Panc1 (cell line): ENCODE measurements around the gene RIN1. TPM values are rescaled to one million over a fixed set of nuclear protein-coding genes. Genes with fewer than 3 reads are reported as not detected.

ENCODE experiments used
- ATAC-seq: fragments of 200-7000 bp; cut with Tn5 transposase; 2 replicates; pipeline ENCODE4 v1.9.1; 2020; ENCODE audit warnings: mild to moderate bottlenecking, moderate library complexity
- BruUV-seq: library from RNA; stranded (reverse); fragments of 400-500 nt; replicated peaks from 2 replicates; lab custom pipeline; 2021; lab: Mats Ljungman, UMichigan
- CTCF ChIA-PET: fragments of 300-600 bp; sonication (Branson Sonifier 250); formaldehyde crosslinking; loops from one replicate; lab custom pipeline; 2022; ENCODE audit warnings: antibody characterized with exemption; lab: Charles Lee
- POLR2A ChIA-PET: fragments of 300-600 bp; sonication (Branson Sonifier 250); formaldehyde crosslinking; loops from one replicate; lab custom pipeline; 2022; ENCODE audit warnings: antibody characterized with exemption; lab: Charles Lee
- DNase-seq: peaks from one replicate; pipeline ENCODE4 v3.0.0-alpha.2; 2010; ENCODE audit warnings: low read depth, low spot score
- H3K27ac ChIP-seq: 2 replicates; pipeline ENCODE4 v1.5.1; 2011; ENCODE audit warnings: mild to moderate bottlenecking, low read length, inconsistent platforms
- H3K27me3 ChIP-seq: fragments of 200-500 bp; sonication (Bioruptor generic); 2 replicates; pipeline ENCODE4 v1.6.0; 2014; ENCODE audit warnings: low read length, inconsistent platforms; ENCODE audit not compliant: control insufficient read depth, insufficient read depth
- H3K36me3 ChIP-seq: fragments of 200-500 bp; sonication (Bioruptor generic); 2 replicates; pipeline ENCODE4 v1.5.1; 2014; ENCODE audit warnings: inconsistent platforms, mild to moderate bottlenecking, low read length, moderate library complexity; ENCODE audit not compliant: control insufficient read depth, insufficient read depth
- H3K4me1 ChIP-seq: 2 replicates; pipeline ENCODE4 v1.5.1; 2011; ENCODE audit warnings: inconsistent platforms, mild to moderate bottlenecking, low read length, moderate library complexity; ENCODE audit not compliant: control insufficient read depth, insufficient read depth
- H3K4me3 ChIP-seq, 2 experiments: 2 replicates each; pipeline ENCODE4 v1.5.1; 2011 to 2012; ENCODE audit warnings: low read depth in 2 of 2, low read length in 2 of 2, mild to moderate bottlenecking in 2 of 2, inconsistent platforms in 1 of 2, moderate library complexity in 1 of 2
- H3K9me3 ChIP-seq: fragments of 200-500 bp; sonication (Bioruptor generic); 2 replicates; pipeline ENCODE4 v1.5.1; 2014; ENCODE audit warnings: low read depth, mild to moderate bottlenecking, inconsistent platforms, low read length, moderate library complexity; ENCODE audit not compliant: control insufficient read depth, insufficient read depth
- POLR2AphosphoS5 ChIP-seq: IDR thresholded peaks from 2 replicates; pipeline ENCODE4 v1.6.1; 2012; ENCODE audit warnings: mild to moderate bottlenecking, low read depth, low read length, moderate library complexity
- SIN3A ChIP-seq: IDR thresholded peaks from 2 replicates; pipeline ENCODE4 v1.6.1; 2012; ENCODE audit warnings: low read depth, mild to moderate bottlenecking, low read length, moderate library complexity, borderline replicate concordance; ENCODE audit not compliant: insufficient read depth
- TCF7L2 ChIP-seq: IDR thresholded peaks from 2 replicates; pipeline ENCODE4 v1.6.1; 2011; ENCODE audit warnings: mild to moderate bottlenecking, low read depth, low read length, inconsistent platforms
- in situ Hi-C: cut with HindIII; loops from 2 replicates; pipeline ENCODE4 v1.10.0; 2016; ENCODE audit warnings: low sequenced_read_pairs, low pct_unique_long_range_greater_than_20kb
- intact Hi-C: fragments of 100-400 bp; cut with micrococcal nuclease; formaldehyde crosslinking; loops from one replicate; pipeline ENCODE4 v1.10.0; 2022; ENCODE audit not compliant: unreplicated experiment
- total RNA-seq: library from RNA; stranded (reverse); gene quantifications from one replicate; pipeline ENCODE4 v1.2.1, GENCODE V29; 2021; ENCODE audit not compliant: unreplicated experiment
- TF ChIP-seq, protein P1 (sequence below), 2 experiments: IDR thresholded peaks; 2 replicates each; pipeline ENCODE4 v1.6.1; 2011 to 2012; ENCODE audit warnings: low read depth in 2 of 2, control low read depth in 1 of 2, low read length in 1 of 2, mild to moderate bottlenecking in 1 of 2, moderate library complexity in 1 of 2; ENCODE audit not compliant: insufficient read depth in 1 of 2
- TF ChIP-seq, protein P2 (sequence below): fragments of 450-650 bp; IDR thresholded peaks from 2 replicates; pipeline ENCODE4 v1.5.1; 2017; ENCODE audit warnings: mild to moderate bottlenecking

Gene RIN1
- total RNA-seq, 1 experiment from 2014 or later = 21.7 TPM

DNA sequence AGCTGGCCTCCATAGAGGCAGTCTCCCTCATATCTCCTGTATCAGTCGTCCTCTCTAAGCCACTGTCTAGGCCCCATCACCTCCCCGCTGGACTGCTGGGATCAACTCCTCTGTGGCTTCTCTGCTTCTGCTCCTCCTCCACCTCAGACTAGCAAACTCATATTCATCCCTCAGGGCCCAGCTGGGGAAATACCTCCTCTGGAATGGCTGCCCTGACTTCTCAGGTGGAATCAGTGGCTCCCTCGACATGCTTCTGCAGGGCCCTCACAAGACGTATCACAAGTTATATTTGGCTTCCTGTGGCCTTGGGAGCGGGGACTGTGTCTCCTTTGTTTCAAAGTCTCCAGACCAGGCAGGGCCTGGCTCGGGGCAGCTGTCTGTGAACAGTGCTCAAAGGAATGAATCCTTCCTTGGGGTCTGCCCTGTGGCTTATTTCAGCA is 25.3 kb upstream of the RIN1 start:
- H3K4me1 ChIP-seq = peaks cover 8% of the 10 kb centered on the region
- no peak overlapping the region for H3K4me3 ChIP-seq
- H3K9me3 ChIP-seq = no peaks in the 10 kb centered on the region
- TF ChIP-seq, protein P1, sequence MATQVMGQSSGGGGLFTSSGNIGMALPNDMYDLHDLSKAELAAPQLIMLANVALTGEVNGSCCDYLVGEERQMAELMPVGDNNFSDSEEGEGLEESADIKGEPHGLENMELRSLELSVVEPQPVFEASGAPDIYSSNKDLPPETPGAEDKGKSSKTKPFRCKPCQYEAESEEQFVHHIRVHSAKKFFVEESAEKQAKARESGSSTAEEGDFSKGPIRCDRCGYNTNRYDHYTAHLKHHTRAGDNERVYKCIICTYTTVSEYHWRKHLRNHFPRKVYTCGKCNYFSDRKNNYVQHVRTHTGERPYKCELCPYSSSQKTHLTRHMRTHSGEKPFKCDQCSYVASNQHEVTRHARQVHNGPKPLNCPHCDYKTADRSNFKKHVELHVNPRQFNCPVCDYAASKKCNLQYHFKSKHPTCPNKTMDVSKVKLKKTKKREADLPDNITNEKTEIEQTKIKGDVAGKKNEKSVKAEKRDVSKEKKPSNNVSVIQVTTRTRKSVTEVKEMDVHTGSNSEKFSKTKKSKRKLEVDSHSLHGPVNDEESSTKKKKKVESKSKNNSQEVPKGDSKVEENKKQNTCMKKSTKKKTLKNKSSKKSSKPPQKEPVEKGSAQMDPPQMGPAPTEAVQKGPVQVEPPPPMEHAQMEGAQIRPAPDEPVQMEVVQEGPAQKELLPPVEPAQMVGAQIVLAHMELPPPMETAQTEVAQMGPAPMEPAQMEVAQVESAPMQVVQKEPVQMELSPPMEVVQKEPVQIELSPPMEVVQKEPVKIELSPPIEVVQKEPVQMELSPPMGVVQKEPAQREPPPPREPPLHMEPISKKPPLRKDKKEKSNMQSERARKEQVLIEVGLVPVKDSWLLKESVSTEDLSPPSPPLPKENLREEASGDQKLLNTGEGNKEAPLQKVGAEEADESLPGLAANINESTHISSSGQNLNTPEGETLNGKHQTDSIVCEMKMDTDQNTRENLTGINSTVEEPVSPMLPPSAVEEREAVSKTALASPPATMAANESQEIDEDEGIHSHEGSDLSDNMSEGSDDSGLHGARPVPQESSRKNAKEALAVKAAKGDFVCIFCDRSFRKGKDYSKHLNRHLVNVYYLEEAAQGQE (IDR thresholded peaks at IDR 0.05; ENCODE audit: insufficient read depth in 1 of 2, low read depth in 2 of 2, low read length in 1 of 2) = no peak
- TF ChIP-seq, protein P2, sequence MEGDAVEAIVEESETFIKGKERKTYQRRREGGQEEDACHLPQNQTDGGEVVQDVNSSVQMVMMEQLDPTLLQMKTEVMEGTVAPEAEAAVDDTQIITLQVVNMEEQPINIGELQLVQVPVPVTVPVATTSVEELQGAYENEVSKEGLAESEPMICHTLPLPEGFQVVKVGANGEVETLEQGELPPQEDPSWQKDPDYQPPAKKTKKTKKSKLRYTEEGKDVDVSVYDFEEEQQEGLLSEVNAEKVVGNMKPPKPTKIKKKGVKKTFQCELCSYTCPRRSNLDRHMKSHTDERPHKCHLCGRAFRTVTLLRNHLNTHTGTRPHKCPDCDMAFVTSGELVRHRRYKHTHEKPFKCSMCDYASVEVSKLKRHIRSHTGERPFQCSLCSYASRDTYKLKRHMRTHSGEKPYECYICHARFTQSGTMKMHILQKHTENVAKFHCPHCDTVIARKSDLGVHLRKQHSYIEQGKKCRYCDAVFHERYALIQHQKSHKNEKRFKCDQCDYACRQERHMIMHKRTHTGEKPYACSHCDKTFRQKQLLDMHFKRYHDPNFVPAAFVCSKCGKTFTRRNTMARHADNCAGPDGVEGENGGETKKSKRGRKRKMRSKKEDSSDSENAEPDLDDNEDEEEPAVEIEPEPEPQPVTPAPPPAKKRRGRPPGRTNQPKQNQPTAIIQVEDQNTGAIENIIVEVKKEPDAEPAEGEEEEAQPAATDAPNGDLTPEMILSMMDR = no peak
- TF ChIP-seq TCF7L2 (no peak), SIN3A (no peak), POLR2AphosphoS5 (peak; percentile 39; the same call in 1 of the 2 replicates)
- BruUV-seq = no TSS peak
- POLR2A ChIA-PET = no interaction called here
- H3K27ac ChIP-seq = peak overlapping the region; percentile 24; the same call in 1 of the 2 replicates
- CTCF ChIA-PET = interaction anchor here (0.9 kb wide), 1 partner anchor 24 kb away, joined by 4 read pairs; no protein-coding TSS in a partner anchor
- H3K27me3 ChIP-seq = no peaks in the 10 kb centered on the region
- no peaks in the 10 kb centered on the region for H3K36me3 ChIP-seq
- in situ Hi-C loops = no loop called here
- intact Hi-C loops = no loop called here
- ATAC-seq (peak; percentile 30), DNase-seq (no peak)

DNA sequence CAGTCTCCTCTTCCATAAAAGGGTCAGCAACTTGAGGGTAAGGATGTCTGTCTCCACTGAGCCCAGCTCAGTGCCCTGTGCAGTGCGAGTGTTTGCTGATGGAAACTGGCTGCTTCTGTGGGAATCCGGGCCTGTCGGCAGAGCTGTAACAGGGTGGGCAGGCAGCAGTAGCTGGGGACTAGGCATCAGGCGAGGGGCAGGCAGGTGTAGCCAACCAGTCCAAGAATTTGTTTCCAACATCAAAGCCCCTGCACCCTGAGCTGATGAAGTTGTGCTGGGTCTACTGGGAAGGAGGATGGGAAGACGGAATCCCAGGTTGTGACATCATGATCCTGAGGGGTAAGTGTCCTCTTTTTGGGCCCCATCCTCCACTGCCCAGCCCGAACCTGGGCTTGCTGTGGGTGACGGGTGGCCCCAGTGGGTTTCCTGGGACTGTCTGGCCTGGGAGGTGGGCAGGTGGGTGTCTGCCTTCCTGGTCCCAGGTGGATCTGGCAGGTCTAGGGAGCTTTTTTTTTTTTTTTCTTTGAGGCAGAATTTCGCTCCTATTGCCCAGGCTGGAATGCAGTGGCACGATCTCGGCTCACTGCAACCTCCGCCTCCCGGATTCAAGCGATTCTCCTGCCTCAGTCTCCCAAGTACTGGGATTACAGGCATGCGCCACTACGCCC is 24.3 kb upstream of the RIN1 start:
- Histone ChIP-seq H3K36me3 (no peaks in the 10 kb centered on the region), H3K4me1 (peaks cover 4% of the 10 kb centered on the region; the same call in 1 of the 2 replicates), H3K27me3 (no peaks in the 10 kb centered on the region), H3K4me3 (no peak overlapping the region), H3K27ac (no peak overlapping the region), H3K9me3 (no peaks in the 10 kb centered on the region)
- DNase-seq (no peak), ATAC-seq (no peak)
- TF ChIP-seq TCF7L2 = no peak
- TF ChIP-seq, protein P2 = no peak
- no peak for TF ChIP-seq POLR2AphosphoS5
- TF ChIP-seq, protein P1 (IDR thresholded peaks at IDR 0.05; ENCODE audit: insufficient read depth in 1 of 2, low read depth in 2 of 2, low read length in 1 of 2) = no peak
- TF ChIP-seq SIN3A = no peak
- BruUV-seq = no TSS peak
- in situ Hi-C loops = no loop called here
- CTCF ChIA-PET = interaction anchor here (0.5 to 0.9 kb wide), 2 partner anchors 25 to 31 kb away, joined by 4 to 5 read pairs; no protein-coding TSS in a partner anchor
- POLR2A ChIA-PET = interaction anchor here (0.9 kb wide), 1 partner anchor 15 kb away, joined by 6 read pairs; no protein-coding TSS in a partner anchor
- intact Hi-C loops = no loop called here
